B cell (primary cell): ENCODE results near the gene SATB1. TPM values are rescaled to one million over a fixed set of nuclear protein-coding genes. Genes with fewer than 3 reads are reported as not detected.

Experiments
- ATAC-seq: fragments of 200-7000 bp; cut with Tn5 transposase; one replicate; pipeline ENCODE4 v1.10.0; 2021; ENCODE audit warnings: low read depth, mild to moderate bottlenecking, moderate number of reproducible peaks, moderate library complexity
- CTCF ChIA-PET: fragments of 350-600 bp; sonication (Branson Sonifier 250); formaldehyde crosslinking; loops from one replicate; lab custom pipeline; 2021; ENCODE audit warnings: antibody characterized with exemption, inconsistent platforms; lab: Charles Lee
- POLR2A ChIA-PET: fragments of 350-600 bp; sonication (Branson Sonifier 250); formaldehyde crosslinking; loops from one replicate; lab custom pipeline; 2021; ENCODE audit warnings: antibody characterized with exemption; lab: Charles Lee
- DNase-seq: peaks from one replicate; pipeline ENCODE4 v3.0.0; 2013
- H2AFZ ChIP-seq: 2 replicates; pipeline ENCODE4 v1.6.1; 2012; ENCODE audit warnings: mild to moderate bottlenecking, low read depth, low read length; ENCODE audit not compliant: insufficient read depth, poor library complexity, severe bottlenecking
- H3K27ac ChIP-seq, 2 donors: 1 replicate in 1 of 2; 2 replicates in 1 of 2; pipeline ENCODE4 v1.5.1; 2012 to 2013; ENCODE audit warnings: low read length in 2 of 2, mild to moderate bottlenecking in 2 of 2, moderate library complexity in 1 of 2
- H3K27me3 ChIP-seq, 4 experiments: fragments of 200-600 bp in 1 of 4; sonication (generic) in 1 of 4; replicated peaks in 1 of 4; 1 replicate in 2 of 4; 2 replicates in 2 of 4; pipeline versions ENCODE4 v1.6.1 to v1.7.0; 2013 to 2016; ENCODE audit warnings: low read length in 3 of 4, mild to moderate bottlenecking in 2 of 4, mixed read lengths in 1 of 4, moderate library complexity in 1 of 4; ENCODE audit not compliant: insufficient read depth in 4 of 4, control insufficient read depth in 3 of 4; ENCODE audit errors: control extremely low read depth in 1 of 4
- H3K36me3 ChIP-seq, 2 experiments: replicated peaks in 1 of 2; 1 replicate in 1 of 2; 2 replicates in 1 of 2; pipeline versions ENCODE4 v1.6.1 to v1.7.1; 2013; ENCODE audit warnings: low read length in 1 of 2; ENCODE audit not compliant: insufficient read depth in 2 of 2, control insufficient read depth in 1 of 2; ENCODE audit errors: control extremely low read depth in 1 of 2, extremely low read depth in 1 of 2
- H3K4me1 ChIP-seq, 2 donors: fragments of 200-600 bp in 1 of 2; sonication (generic) in 1 of 2; 1 replicate in 1 of 2; 2 replicates in 1 of 2; pipeline versions ENCODE4 v1.5.1 to v1.6.1; 2013 to 2017; ENCODE audit warnings: low read length in 2 of 2; ENCODE audit not compliant: control insufficient read depth in 2 of 2, insufficient read depth in 2 of 2
- H3K4me2 ChIP-seq: replicated peaks from 2 replicates; pipeline ENCODE3; 2012; ENCODE audit warnings: mild to moderate bottlenecking, low read depth, low read length; ENCODE audit not compliant: poor library complexity, severe bottlenecking
- H3K4me3 ChIP-seq, 5 experiments: fragments of 200-600 bp in 1 of 5; sonication (generic) in 1 of 5; 1 replicate in 3 of 5; 2 replicates in 2 of 5; pipeline versions ENCODE4 v1.5.1 to v1.7.0; 2011 to 2016; ENCODE audit warnings: low read length in 4 of 5, mild to moderate bottlenecking in 4 of 5, low read depth in 2 of 5, control low read depth in 1 of 5, moderate library complexity in 1 of 5; ENCODE audit not compliant: insufficient read depth in 1 of 5; ENCODE audit errors: control extremely low read depth in 1 of 5, extremely low read depth in 1 of 5
- H3K79me2 ChIP-seq: fragments of 200-600 bp; sonication (generic); one replicate; pipeline ENCODE4 v1.6.0; 2016; ENCODE audit warnings: low read length; ENCODE audit not compliant: control insufficient read depth, insufficient read depth
- H3K9ac ChIP-seq: fragments of 200-600 bp; sonication (generic); 2 replicates; pipeline ENCODE4 v1.6.1; 2017; ENCODE audit warnings: mild to moderate bottlenecking, low read length, moderate library complexity
- H3K9me3 ChIP-seq, 3 donors: one replicate each; pipeline versions ENCODE4 v1.6.1 to v1.7.1; 2013; ENCODE audit warnings: low read length in 2 of 3; ENCODE audit not compliant: control insufficient read depth in 2 of 3, insufficient read depth in 1 of 3; ENCODE audit errors: control extremely low read depth in 1 of 3
- H4K20me1 ChIP-seq: 2 replicates; pipeline ENCODE4 v1.6.0; 2012; ENCODE audit warnings: mild to moderate bottlenecking, low read length; ENCODE audit not compliant: insufficient read depth, control insufficient read depth, poor library complexity, severe bottlenecking
- H3K27ac Mint-ChIP-seq: one replicate; pipeline ENCODE4 v1.8.0; 2021; ENCODE audit warnings: mixed read lengths
- H3K27me3 Mint-ChIP-seq: one replicate; pipeline ENCODE4 v1.8.0; 2021; ENCODE audit warnings: mixed read lengths
- H3K4me1 Mint-ChIP-seq: one replicate; pipeline ENCODE4 v1.8.0; 2021; ENCODE audit warnings: mixed read lengths
- H3K4me3 Mint-ChIP-seq: one replicate; pipeline ENCODE4 v1.8.0; 2021; ENCODE audit warnings: mixed read lengths
- H3K9me3 Mint-ChIP-seq: one replicate; pipeline ENCODE4 v1.8.0; 2022; ENCODE audit warnings: mixed read lengths; ENCODE audit not compliant: insufficient read depth
- CTCF ChIP-seq: fragments of 200-600 bp; IDR thresholded peaks from one replicate; pipeline ENCODE4 v1.8.0; 2022; ENCODE audit warnings: antibody characterized with exemption, mild to moderate bottlenecking
- EZH2 ChIP-seq: IDR thresholded peaks from 2 replicates; pipeline ENCODE4 v1.6.1; 2012; ENCODE audit warnings: borderline replicate concordance, low read depth, mild to moderate bottlenecking, moderate library complexity, low read length; ENCODE audit not compliant: insufficient read depth, poor library complexity, severe bottlenecking
- WGBS: methylation state at CpG from one replicate; pipeline ENCODE4 v1.1.5; 2013; ENCODE audit warnings: missing lambda C conversion rate; ENCODE audit not compliant: insufficient coverage; 5-methylcytosine and 5-hydroxymethylcytosine counted together
- intact Hi-C: fragments of 100-400 bp; cut with micrococcal nuclease; formaldehyde crosslinking; loops from one replicate; pipeline ENCODE4 v1.10.0; 2022
- polyA plus RNA-seq: library from polyadenylated mRNA; depleted of rRNA; stranded (reverse); fragments of >200 nt; gene quantifications from 2 replicates; pipeline ENCODE4 v1.2.3, GENCODE V29; 2012
- total RNA-seq, 2 donors: library from RNA; stranded (reverse); fragments of 120-200 nt in 1 of 2; gene quantifications; 1 replicate in 1 of 2; 2 replicates in 1 of 2; pipeline versions ENCODE4 v1.2.3 to v1.2.4, GENCODE V29; 2013 to 2022

The SATB1 gene
- total and polyA plus RNA-seq, 2 donors (not counting 1 experiment from before 2014, with no cell fraction given), result 42.3 to 66.5 TPM

- Histone ChIP-seq H3K4me2 (no peak overlapping the region), H4K20me1 (no peaks in the 10 kb centered on the region), H3K36me3 (peaks cover 8 to 15% of the 10 kb centered on the region in 2 experiments), H3K79me2 (no peaks in the 10 kb centered on the region), H3K4me1 (no peaks in the 10 kb centered on the region), H2AFZ (no peak overlapping the region), H3K27ac (no peak overlapping the region), H3K9ac (no peak overlapping the region), H3K4me3 (no peak overlapping the region), H3K9me3 (no peaks in the 10 kb centered on the region), H3K27me3 (no peaks in the 10 kb centered on the region)
- intact Hi-C loops, result no loop called here
- DNase-seq, result no peak
- ChIA-PET POLR2A (no interaction called here), CTCF (interaction anchor here (0.7 kb wide), 1 partner anchor 190 kb away, joined by 3 read pairs; no protein-coding TSS in a partner anchor)
- no peaks in the 10 kb centered on the region for H3K27me3 Mint-ChIP-seq
- no peak overlapping the region for H3K27ac Mint-ChIP-seq
- peaks cover 5% of the 10 kb centered on the region for H3K4me1 Mint-ChIP-seq
- H3K4me3 Mint-ChIP-seq, result no peak overlapping the region
- no peaks in the 10 kb centered on the region for H3K9me3 Mint-ChIP-seq
- ATAC-seq, result no peak
- TF ChIP-seq EZH2 (no peak), CTCF (no peak)
- WGBS, result 38% methylated on average over 4 of the region's 13 CpGs
Observed at GRCh38 chr3:18369551-18370185, 55.5 kb downstream of the SATB1 start.

- TF ChIP-seq CTCF (no peak), EZH2 (no peak)
- H3K4me3 Mint-ChIP-seq, result no peak overlapping the region
- peaks cover 1% of the 10 kb centered on the region for H3K4me1 Mint-ChIP-seq
- DNase-seq, result no peak
- no peak overlapping the region for H3K27ac ChIP-seq
- no peak overlapping the region for H3K4me3 ChIP-seq
- H3K9ac ChIP-seq, result no peak overlapping the region
- peaks cover 10 to 11% of the 10 kb centered on the region in 2 experiments for H3K36me3 ChIP-seq
- H3K27me3 Mint-ChIP-seq, result no peaks in the 10 kb centered on the region
- no peaks in the 10 kb centered on the region for H3K79me2 ChIP-seq
- no peaks in the 10 kb centered on the region for H3K4me1 ChIP-seq
- no peak overlapping the region for H3K27ac Mint-ChIP-seq
- H3K9me3 ChIP-seq, result no peaks in the 10 kb centered on the region
- H3K9me3 Mint-ChIP-seq, result no peaks in the 10 kb centered on the region
- intact Hi-C loops, result no loop called here
- ChIA-PET CTCF (interaction anchor here (0.8 kb wide), 1 partner anchor 387 kb away, joined by 3 read pairs; no protein-coding TSS in a partner anchor), POLR2A (no interaction called here)
- no CpG with 5 or more reads among the region's 3 CpGs for WGBS
- H4K20me1 ChIP-seq, result no peaks in the 10 kb centered on the region
- no peak for ATAC-seq
- H3K4me2 ChIP-seq, result no peak overlapping the region
- no peak overlapping the region for H2AFZ ChIP-seq
- H3K27me3 ChIP-seq, result no peaks in the 10 kb centered on the region
Observed at GRCh38 chr3:18366258-18366657, 58.9 kb downstream of the SATB1 start.
